ENCODE measurements around the gene HOXA3.

- TF ChIP-seq CTCF (IDR thresholded peaks at IDR 0.05 in 8 of 11, conservative IDR thresholded peaks at IDR 0.05 in 3 of 11) (no peak), POLR2A (IDR thresholded peaks at IDR 0.05) (no peak)
These were observed 42.8 kb downstream of the HOXA3 start for GRCh38 chr7:27109466-27110185.

All from spleen (tissue), 7 donors.